K562 (cell line): ENCODE results near the gene ZNF792. TPM values are rescaled to one million over a fixed set of nuclear protein-coding genes. Genes with fewer than 3 reads are reported as not detected.

Source experiments
- ASH1L ChIP-seq: fragments of 450-650 bp; IDR thresholded peaks from 2 replicates; pipeline ENCODE4 v1.6.1; 2018; ENCODE audit warnings: borderline replicate concordance, mild to moderate bottlenecking, low read depth; ENCODE audit not compliant: partially characterized antibody
- CBX8 ChIP-seq: fragments of 200-600 bp; sonication (generic); IDR thresholded peaks from 2 replicates; pipeline ENCODE4 v1.6.1; 2012; ENCODE audit warnings: borderline replicate concordance, mixed run types, low read depth, mild to moderate bottlenecking, moderate library complexity, mixed read lengths, low read length, control low read depth, inconsistent platforms; ENCODE audit not compliant: poor library complexity, severe bottlenecking; ENCODE audit errors: extremely low read depth
- GTF2B ChIP-seq: IDR thresholded peaks from 2 replicates; pipeline ENCODE4 v1.6.1; 2011; ENCODE audit not compliant: insufficient read length; ENCODE audit errors: extremely low read depth
- HCFC1 ChIP-seq: IDR thresholded peaks from 2 replicates; pipeline ENCODE4 v1.6.1; 2012; ENCODE audit warnings: low read depth, low read length, improper control_type of control experiment
- HNRNPK ChIP-seq: fragments of 200-400 bp; formaldehyde crosslinking; IDR thresholded peaks from one replicate; pipeline ENCODE4 v1.6.1; 2018; ENCODE audit warnings: mild to moderate bottlenecking, low read depth, low read length; ENCODE audit not compliant: poor library complexity, severe bottlenecking
- MAFK ChIP-seq: IDR thresholded peaks from 2 replicates; pipeline ENCODE4 v1.6.1; 2011; ENCODE audit warnings: low read length, improper control_type of control experiment
- MTA2 ChIP-seq: fragments of 450-650 bp; IDR thresholded peaks from 2 replicates; pipeline ENCODE4 v1.6.1; 2016; ENCODE audit warnings: low read depth
- NR2C1 ChIP-seq, 2 experiments: fragments of 450-650 bp; IDR thresholded peaks; 2 replicates each; pipeline ENCODE4 v1.6.1; 2017; ENCODE audit warnings: mild to moderate bottlenecking in 2 of 2, antibody characterized with exemption in 1 of 2, inconsistent platforms in 1 of 2, missing compliant biosample characterization in 1 of 2, missing genetic modification characterization in 1 of 2
- POLR2AphosphoS2 ChIP-seq: IDR thresholded peaks from 2 replicates; pipeline ENCODE4 v1.6.1; 2012; ENCODE audit warnings: low read length, improper control_type of control experiment
- RFX1 ChIP-seq: fragments of 450-650 bp; IDR thresholded peaks from 2 replicates; pipeline ENCODE4 v1.6.1; 2016; ENCODE audit warnings: mild to moderate bottlenecking, moderate library complexity
- TCF3 ChIP-seq: sonication (generic); formaldehyde crosslinking; IDR thresholded peaks from 2 replicates; pipeline ENCODE4 v1.4.0; 2020; ENCODE audit warnings: mild to moderate bottlenecking, missing genetic modification reagents
- TEAD4 ChIP-seq, 2 experiments: sonication (generic) in 1 of 2; formaldehyde crosslinking in 1 of 2; IDR thresholded peaks; 2 replicates each; pipeline versions ENCODE4 v1.6.1 to v1.8.0; 2012 to 2022; ENCODE audit warnings: borderline replicate concordance in 1 of 2, inconsistent platforms in 1 of 2, low read length in 1 of 2, mild to moderate bottlenecking in 1 of 2, missing genetic modification reagents in 1 of 2
- TFAM ChIP-seq: fragments of 250-450 bp; sonication (Bioruptor Pico); conservative IDR thresholded peaks from 2 replicates; pipeline ENCODE4 v1.5.0; 2021; ENCODE audit warnings: mild to moderate bottlenecking, moderate library complexity
- ZNF143 ChIP-seq: sonication (generic); formaldehyde crosslinking; IDR thresholded peaks from 2 replicates; pipeline ENCODE4 v1.9.0; 2022; ENCODE audit warnings: mild to moderate bottlenecking, missing genetic modification reagents
- ZNF239 ChIP-seq: fragments of 250-450 bp; sonication (Bioruptor Pico); IDR thresholded peaks from 2 replicates; pipeline ENCODE4 v1.4.0; 2020; ENCODE audit warnings: mild to moderate bottlenecking
- ZNF408 ChIP-seq: fragments of 250-450 bp; sonication (Bioruptor Pico); IDR thresholded peaks from 2 replicates; pipeline ENCODE4 v1.4.0; 2020; ENCODE audit warnings: low read depth, mild to moderate bottlenecking, moderate library complexity
- ZNF79 ChIP-seq: fragments of 250-450 bp; sonication (Bioruptor Pico); IDR thresholded peaks from 2 replicates; pipeline ENCODE4 v1.4.0; 2020; ENCODE audit warnings: low read depth, mild to moderate bottlenecking, moderate library complexity
- polyA plus RNA-seq, 8 experiments: library from polyadenylated mRNA; depleted of rRNA in 4 of 8; stranded (reverse) in 5 of 8; unstranded in 3 of 8; fragments of >200 nt; fragmentation: Nextera tagmentation in 2 of 8; fragmentation: Illumina TruSeq in 1 of 8; extraction: Ambion mirVana in 2 of 8; extraction: Trizol in 1 of 8; gene quantifications; 2 replicates each; pipeline versions ENCODE4 v1.2.1 to v1.2.3, GENCODE V29; 2011 to 2014; ENCODE audit warnings: inconsistent platforms in 1 of 8, missing spikeins in 1 of 8
- total RNA-seq, 7 experiments: library from RNA; depleted of rRNA in 6 of 7; stranded (reverse); fragments of >200 nt in 6 of 7; fragmentation: Illumina TruSeq in 2 of 7; extraction: Trizol in 2 of 7; gene quantifications; 2 replicates each; pipeline versions ENCODE4 v1.2.1 to v1.2.3, GENCODE V29; 2011 to 2021; ENCODE audit warnings: low replicate concordance in 1 of 7
- TF ChIP-seq, protein P1 (sequence below): fragments of 250-450 bp; sonication (Bioruptor Pico); IDR thresholded peaks from 2 replicates; pipeline ENCODE4 v1.5.1; 2021; ENCODE audit warnings: mild to moderate bottlenecking
- TF ChIP-seq, protein P2 (sequence below): fragments of 250-450 bp; sonication (Bioruptor Pico); IDR thresholded peaks from 2 replicates; pipeline ENCODE4 v1.8.0; 2021; ENCODE audit warnings: borderline replicate concordance, mild to moderate bottlenecking, moderate library complexity; ENCODE audit not compliant: poor library complexity, severe bottlenecking

ZNF792 gene
- total and polyA plus RNA-seq, 9 of the 15 experiments (the other 6 are each of a cell fraction or from before 2014, with no cell fraction given): 3.3 to 16.5 (median 10.4) TPM

DNA sequence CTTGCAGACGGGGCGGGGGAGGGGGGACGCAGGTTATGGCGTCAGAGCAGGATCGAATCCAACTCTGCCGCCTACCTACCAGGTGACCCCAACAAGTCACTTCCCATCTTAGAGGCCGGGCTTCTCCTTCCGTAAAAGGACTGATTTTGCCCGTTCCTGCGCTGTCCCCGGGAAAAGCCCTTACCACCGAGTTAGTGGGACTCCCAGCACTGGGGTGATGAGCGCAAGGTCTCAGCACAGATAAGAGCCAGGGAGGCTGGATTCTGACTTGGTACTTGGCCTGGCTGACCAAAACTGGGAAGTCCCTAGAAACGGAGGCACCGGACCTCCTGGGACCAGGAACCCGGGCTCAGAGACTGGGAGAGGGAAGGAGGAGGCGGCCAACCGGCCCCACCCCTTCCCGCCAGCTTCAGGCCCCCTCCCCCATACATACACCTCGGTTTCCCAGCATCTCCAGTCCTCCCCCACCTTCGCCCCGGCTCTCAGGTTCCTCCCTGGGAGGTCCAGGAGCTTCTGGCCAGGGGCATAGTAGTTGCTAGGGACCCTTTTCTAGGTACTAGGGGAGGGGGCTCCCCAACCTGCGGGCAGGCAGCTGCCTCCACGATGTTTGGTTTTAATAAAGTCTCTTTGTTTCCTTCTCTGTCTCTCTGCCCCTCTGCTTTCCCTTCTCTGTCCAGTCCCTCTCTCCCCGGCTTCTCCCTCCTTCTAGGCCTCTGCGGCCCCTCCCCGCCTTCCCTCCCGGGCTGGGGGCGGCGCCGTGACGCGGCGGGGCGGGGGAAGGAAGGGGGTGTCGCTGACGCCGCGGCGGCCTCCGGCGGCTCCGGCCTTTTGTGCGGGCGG, 35.7 kb upstream of the ZNF792 start, which contains the start of gene GRAMD1A (continued):
- TF ChIP-seq ASH1L (no peak), ZNF143 (CRISPR knock-in tag) (no peak), TFAM (CRISPR knock-in tag) (no peak), MAFK (no peak), RFX1 (no peak), CBX8 (no peak), HCFC1 (no peak), HNRNPK (no peak), GTF2B (no peak), MTA2 (no peak), ZNF239 (CRISPR knock-in tag) (no peak), ZNF79 (CRISPR knock-in tag) (no peak), ZNF408 (CRISPR knock-in tag) (no peak), TCF3 (CRISPR knock-in tag) (no peak), POLR2AphosphoS2 (no peak), TEAD4 (IDR thresholded peaks at IDR 0.05; ENCODE audit: low read length) (no peak; the same call in 1 of the 2 replicates), TEAD4 (CRISPR knock-in tag; IDR thresholded peaks at IDR 0.05; ENCODE audit: borderline replicate concordance) (no peak), NR2C1 (IDR thresholded peaks at IDR 0.05) (no peak), NR2C1 (tag; IDR thresholded peaks at IDR 0.05) (no peak)
- TF ChIP-seq, protein P1, sequence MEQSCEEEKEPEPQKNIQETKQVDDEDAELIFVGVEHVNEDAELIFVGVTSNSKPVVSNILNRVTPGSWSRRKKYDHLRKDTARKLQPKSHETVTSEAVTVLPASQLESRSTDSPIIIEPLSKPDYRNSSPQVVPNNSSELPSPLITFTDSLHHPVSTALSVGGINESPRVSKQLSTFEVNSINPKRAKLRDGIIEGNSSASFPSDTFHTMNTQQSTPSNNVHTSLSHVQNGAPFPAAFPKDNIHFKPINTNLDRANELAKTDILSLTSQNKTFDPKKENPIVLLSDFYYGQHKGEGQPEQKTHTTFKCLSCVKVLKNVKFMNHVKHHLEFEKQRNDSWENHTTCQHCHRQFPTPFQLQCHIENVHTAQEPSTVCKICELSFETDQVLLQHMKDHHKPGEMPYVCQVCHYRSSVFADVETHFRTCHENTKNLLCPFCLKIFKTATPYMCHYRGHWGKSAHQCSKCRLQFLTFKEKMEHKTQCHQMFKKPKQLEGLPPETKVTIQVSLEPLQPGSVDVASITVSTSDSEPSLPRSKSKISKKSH (CRISPR knock-in tag): no peak
- TF ChIP-seq, protein P2, sequence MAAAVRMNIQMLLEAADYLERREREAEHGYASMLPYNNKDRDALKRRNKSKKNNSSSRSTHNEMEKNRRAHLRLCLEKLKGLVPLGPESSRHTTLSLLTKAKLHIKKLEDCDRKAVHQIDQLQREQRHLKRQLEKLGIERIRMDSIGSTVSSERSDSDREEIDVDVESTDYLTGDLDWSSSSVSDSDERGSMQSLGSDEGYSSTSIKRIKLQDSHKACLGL: no peak
